ENCODE measurements around the gene LAMA1. TPM values are rescaled to one million over a fixed set of nuclear protein-coding genes. Genes with fewer than 3 reads are reported as not detected.
"Not testable (repeated sequence)": the region's sequence is repeated elsewhere in the genome, so short reads cannot be mapped to it uniquely, and the experiment has no call there.

The LAMA1 gene
- total RNA-seq, 6 donors from 2014 or later: 0.89 to 3.1 (median 1.5) TPM

DNA sequence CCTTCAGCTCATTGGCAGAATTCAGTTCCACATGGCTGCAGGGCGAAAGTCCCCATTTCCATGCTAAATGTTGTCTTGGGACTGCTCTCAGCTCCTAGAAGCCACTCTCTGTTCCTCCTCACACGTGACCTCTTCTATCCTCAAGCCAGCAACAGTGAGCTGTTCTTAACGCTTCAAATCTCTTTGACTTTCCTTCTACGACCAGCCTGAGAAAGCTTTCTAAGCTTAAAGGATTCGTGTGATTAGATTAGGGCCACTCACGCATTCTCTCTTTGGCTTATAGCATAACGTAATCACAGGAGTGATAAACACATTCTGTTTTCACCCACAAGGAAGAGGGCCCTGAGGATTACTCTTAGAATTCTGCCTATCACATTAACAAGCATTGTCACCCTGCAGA, 29.8 kb upstream of the LAMA1 start:
- TF ChIP-seq, protein P1, sequence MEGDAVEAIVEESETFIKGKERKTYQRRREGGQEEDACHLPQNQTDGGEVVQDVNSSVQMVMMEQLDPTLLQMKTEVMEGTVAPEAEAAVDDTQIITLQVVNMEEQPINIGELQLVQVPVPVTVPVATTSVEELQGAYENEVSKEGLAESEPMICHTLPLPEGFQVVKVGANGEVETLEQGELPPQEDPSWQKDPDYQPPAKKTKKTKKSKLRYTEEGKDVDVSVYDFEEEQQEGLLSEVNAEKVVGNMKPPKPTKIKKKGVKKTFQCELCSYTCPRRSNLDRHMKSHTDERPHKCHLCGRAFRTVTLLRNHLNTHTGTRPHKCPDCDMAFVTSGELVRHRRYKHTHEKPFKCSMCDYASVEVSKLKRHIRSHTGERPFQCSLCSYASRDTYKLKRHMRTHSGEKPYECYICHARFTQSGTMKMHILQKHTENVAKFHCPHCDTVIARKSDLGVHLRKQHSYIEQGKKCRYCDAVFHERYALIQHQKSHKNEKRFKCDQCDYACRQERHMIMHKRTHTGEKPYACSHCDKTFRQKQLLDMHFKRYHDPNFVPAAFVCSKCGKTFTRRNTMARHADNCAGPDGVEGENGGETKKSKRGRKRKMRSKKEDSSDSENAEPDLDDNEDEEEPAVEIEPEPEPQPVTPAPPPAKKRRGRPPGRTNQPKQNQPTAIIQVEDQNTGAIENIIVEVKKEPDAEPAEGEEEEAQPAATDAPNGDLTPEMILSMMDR (IDR thresholded peaks at IDR 0.05): no peak
- TF ChIP-seq POLR2A (IDR thresholded peaks at IDR 0.05) (no peak), POLR2AphosphoS5 (IDR thresholded peaks at IDR 0.05) (no peak), EP300 (IDR thresholded peaks at IDR 0.05) (no peak)
- Histone ChIP-seq H3K27ac (no peak overlapping the region), H3K4me1 (no peaks in the 10 kb centered on the region), H3K4me3 (no peak overlapping the region), H3K36me3 (no peaks in the 10 kb centered on the region), H3K27me3 (no peaks in the 10 kb centered on the region), H3K9me3 (no peaks in the 10 kb centered on the region)
- WGBS, 2 donors: 80 to 88% methylated on average over 7 of the region's 7 CpGs
- no peak for ATAC-seq (ENCODE audit: low FRiP score in 2 of 2)
- no peak for DNase-seq

DNA sequence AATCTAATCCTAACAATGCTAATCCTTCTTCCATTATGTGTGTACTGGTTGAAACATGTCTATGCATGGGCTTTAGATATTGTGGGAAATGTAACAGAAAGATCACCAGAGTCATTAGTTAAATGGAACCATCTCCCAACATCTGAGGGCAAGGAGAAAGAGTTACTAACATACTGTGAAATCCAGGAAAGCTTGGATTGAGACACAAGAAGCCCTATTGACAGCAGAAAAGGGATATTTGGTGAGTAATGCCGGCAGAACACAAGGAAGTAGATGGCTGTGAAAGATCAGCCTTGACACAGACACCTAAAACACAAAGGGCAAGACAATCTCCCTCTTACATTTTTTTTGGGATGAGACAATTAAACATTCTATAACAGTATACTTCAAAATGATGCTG, 28.5 kb upstream of the LAMA1 start:
- no peak for DNase-seq
- Histone ChIP-seq H3K27me3 (no peaks in the 10 kb centered on the region), H3K36me3 (no peaks in the 10 kb centered on the region), H3K9me3 (no peaks in the 10 kb centered on the region), H3K27ac (no peak overlapping the region), H3K4me1 (no peaks in the 10 kb centered on the region), H3K4me3 (no peak overlapping the region)
- no peak for TF ChIP-seq EP300 (IDR thresholded peaks at IDR 0.05)
- TF ChIP-seq, protein P1 (IDR thresholded peaks at IDR 0.05): no peak
- no peak for TF ChIP-seq POLR2A (IDR thresholded peaks at IDR 0.05)
- TF ChIP-seq POLR2AphosphoS5 (IDR thresholded peaks at IDR 0.05): no peak
- WGBS, 2 donors: 81 to 94% methylated on average over 1 of the region's 1 CpG
- no peak for ATAC-seq (ENCODE audit: low FRiP score in 2 of 2)

DNA sequence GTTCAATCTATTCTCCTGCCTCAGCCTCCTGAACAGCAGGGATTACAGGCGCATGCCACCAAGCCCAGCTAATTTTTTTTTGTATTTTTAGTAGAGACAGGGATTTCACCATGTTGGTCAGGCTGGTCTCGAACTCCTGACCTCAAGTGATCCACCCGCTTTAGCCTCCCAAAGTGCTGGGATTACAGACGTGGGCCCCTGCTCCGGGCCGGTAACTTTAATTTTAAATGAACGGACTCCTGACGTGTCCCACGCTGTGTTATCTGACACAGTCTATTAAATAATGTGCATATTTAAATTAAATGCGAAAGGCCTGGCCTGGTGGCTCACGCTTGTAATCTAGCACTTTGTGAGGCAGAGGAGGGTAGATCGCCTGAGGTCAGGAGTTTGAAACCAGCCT, 27.3 kb upstream of the LAMA1 start:
- H3K27me3 ChIP-seq; ATAC-seq (ENCODE audit: low FRiP score in 2 of 2); H3K4me1 ChIP-seq; H3K4me3 ChIP-seq; H3K36me3 ChIP-seq; DNase-seq; H3K27ac ChIP-seq; H3K9me3 ChIP-seq: not testable (repeated sequence)
- whole genome bisulfite sequencing, 2 donors: 93 to 95% methylated on average over 12 of the region's 12 CpGs

DNA sequence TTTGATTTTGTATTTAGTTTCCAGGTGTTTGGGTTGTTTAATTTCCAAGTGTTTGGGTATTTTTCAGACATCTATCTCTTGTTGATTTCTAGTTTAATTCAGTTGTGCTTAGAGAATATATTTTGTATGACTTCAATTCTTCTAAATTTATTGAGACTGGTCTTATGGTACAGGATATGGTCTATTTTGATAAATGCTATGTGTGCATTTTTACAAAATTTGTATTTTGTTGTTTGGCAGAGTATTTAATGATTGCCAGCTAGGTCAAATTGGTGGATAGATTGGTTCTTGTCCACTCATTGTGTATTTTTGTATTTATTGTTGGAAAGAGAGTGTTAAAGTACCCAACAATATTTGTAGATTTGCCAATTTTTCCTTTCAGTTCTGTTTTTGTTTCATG, 23.7 kb upstream of the LAMA1 start:
- no peak for DNase-seq
- no peak overlapping the region for H3K4me3 ChIP-seq
- no peaks in the 10 kb centered on the region for H3K9me3 ChIP-seq
- H3K36me3 ChIP-seq: no peaks in the 10 kb centered on the region
- H3K27me3 ChIP-seq: no peaks in the 10 kb centered on the region
- ATAC-seq (ENCODE audit: low FRiP score in 2 of 2): no peak
- H3K4me1 ChIP-seq: no peaks in the 10 kb centered on the region
- no peak for TF ChIP-seq EP300 (IDR thresholded peaks at IDR 0.05)
- no peak for TF ChIP-seq POLR2AphosphoS5 (IDR thresholded peaks at IDR 0.05)
- TF ChIP-seq POLR2A (IDR thresholded peaks at IDR 0.05): no peak
- TF ChIP-seq, protein P1 (IDR thresholded peaks at IDR 0.05): no peak
- no peak overlapping the region for H3K27ac ChIP-seq

DNA sequence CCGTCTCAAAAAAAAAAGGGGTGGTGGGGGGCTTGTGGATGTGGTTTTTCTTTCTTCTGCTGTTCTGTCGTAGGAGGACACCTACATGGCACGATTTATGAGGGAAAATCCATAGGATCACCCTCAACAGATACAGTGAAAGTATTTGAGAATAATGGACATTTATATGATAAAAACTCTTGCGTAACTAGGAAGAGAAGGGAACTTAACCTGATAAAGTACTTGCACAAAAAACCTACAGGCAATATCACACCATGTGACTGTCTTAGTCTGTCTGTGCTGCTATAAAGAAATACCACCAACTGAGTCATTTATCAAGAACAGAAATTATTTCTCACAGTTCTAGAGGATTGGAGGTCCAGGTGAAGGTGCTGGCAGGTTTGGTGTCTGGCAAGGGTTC, 21.8 kb upstream of the LAMA1 start:
- TF ChIP-seq, protein P1 (IDR thresholded peaks at IDR 0.05): no peak
- no peak for TF ChIP-seq POLR2A (IDR thresholded peaks at IDR 0.05)
- no peak for TF ChIP-seq POLR2AphosphoS5 (IDR thresholded peaks at IDR 0.05)
- no peak for TF ChIP-seq EP300 (IDR thresholded peaks at IDR 0.05)
- H3K4me1 ChIP-seq: no peaks in the 10 kb centered on the region
- no peaks in the 10 kb centered on the region for H3K9me3 ChIP-seq
- no peaks in the 10 kb centered on the region for H3K36me3 ChIP-seq
- DNase-seq (no peak), ATAC-seq (ENCODE audit: low FRiP score in 2 of 2) (no peak)
- no peak overlapping the region for H3K27ac ChIP-seq
- no peaks in the 10 kb centered on the region for H3K27me3 ChIP-seq
- H3K4me3 ChIP-seq: no peak overlapping the region
- WGBS, 2 donors: 87 to 94% methylated on average over 4 of the region's 4 CpGs
